Heart right ventricle (tissue), 16 donors: Measurements from ENCODE around the gene TMBIM4. TPM values are rescaled to one million over a fixed set of nuclear protein-coding genes. Genes with fewer than 3 reads are reported as not detected.

Source experiments
- ATAC-seq, 8 donors: fragments of 200-7000 bp; cut with Tn5 transposase; one replicate each; pipeline ENCODE4 v1.9.1; 2020; ENCODE audit warnings: mild to moderate bottlenecking in 8 of 8, moderate library complexity in 8 of 8, moderate number of reproducible peaks in 1 of 8
- DNase-seq, 2 donors: peaks; one replicate each; pipeline ENCODE4 v3.0.0-alpha.2; 2020
- H3K27ac ChIP-seq, 10 donors: fragments of 200-600 bp; sonication (generic) in 2 of 10; one replicate each; pipeline versions ENCODE4 v1.5.0 to v1.8.0; 2020 to 2022; ENCODE audit warnings: mild to moderate bottlenecking in 3 of 10
- H3K27me3 ChIP-seq, 7 donors: fragments of 200-600 bp; one replicate each; pipeline ENCODE4 v1.8.0; 2021 to 2022; ENCODE audit warnings: mild to moderate bottlenecking in 2 of 7
- H3K36me3 ChIP-seq, 9 donors: fragments of 200-600 bp; sonication (generic) in 1 of 9; one replicate each; pipeline versions ENCODE4 v1.5.0 to v1.8.0; 2020 to 2022; ENCODE audit warnings: mild to moderate bottlenecking in 2 of 9
- H3K4me1 ChIP-seq, 9 donors: fragments of 200-600 bp; sonication (generic) in 1 of 9; one replicate each; pipeline versions ENCODE4 v1.5.0 to v1.8.0; 2020 to 2022; ENCODE audit warnings: mild to moderate bottlenecking in 4 of 9
- H3K4me3 ChIP-seq, 10 donors: fragments of 200-600 bp; sonication (generic) in 2 of 10; one replicate each; pipeline versions ENCODE4 v1.5.0 to v1.8.0; 2020 to 2022; ENCODE audit warnings: mild to moderate bottlenecking in 7 of 10, moderate library complexity in 2 of 10
- H3K9me3 ChIP-seq, 11 donors: fragments of 200-600 bp in 10 of 11; sonication (generic) in 2 of 11; one replicate each; pipeline versions ENCODE4 v1.5.0 to v1.8.0; 2013 to 2022; ENCODE audit warnings: mild to moderate bottlenecking in 2 of 11, control low read depth in 1 of 11, moderate library complexity in 1 of 11
- WGBS, 2 donors: extraction: QIAGEN DNeasy Blood & Tissue Kit; methylation state at CpG; one replicate each; pipeline ENCODE4 v1.1.7; 2013; ENCODE audit warnings: inconsistent platforms in 1 of 2; 5-methylcytosine and 5-hydroxymethylcytosine counted together
- intact Hi-C, 10 donors: fragments of 100-400 bp; cut with DNase I; formaldehyde crosslinking; loops; one replicate each; pipeline versions ENCODE4 v1.11.1 to v1.14.2; 2022
- polyA plus RNA-seq, 2 donors: library from polyadenylated mRNA; stranded (reverse); fragments of 200-250 nt; gene quantifications; one replicate each; pipeline ENCODE4 v1.2.3, GENCODE V29; 2013
- total RNA-seq, 10 donors: library from RNA; stranded (reverse); fragmentation: NEBNext Ultra II Directional in 3 of 10; extraction: Animal tissue kit (Norgen Biotek cat#: 25700) in 3 of 10; gene quantifications; one replicate each; pipeline versions ENCODE4 v1.2.1 to v1.2.4, GENCODE V29; 2021 to 2023
- TF ChIP-seq, protein P1 (sequence below), 9 donors: fragments of 200-600 bp; sonication (generic) in 2 of 9; IDR thresholded peaks; one replicate each; pipeline versions ENCODE4 v1.5.0 to v1.8.0; 2021 to 2022; ENCODE audit warnings: antibody characterized with exemption in 9 of 9, mild to moderate bottlenecking in 5 of 9, moderate library complexity in 1 of 9
- donor health status: Arrhythmogenic right ventricular cardiomyopathy.
- donor health status: ischemic (EF 13 %, LVEDD 7.1; RV severe dilation, severe dysfunction).
- donor health status: healthy with polysubstance abuse.
- donor health status: DM: no; HTN: yes; CAD: no.
- donor health status: DM: no; HTN: no; CAD: no.
- donor health status: ischemic (EF 25% LVEDD 6.9; RV normal size, moderate dysfunction).
- donor health status: ischemic (EF 25% LVEDD 5.7; RV mildly dilated, moderate dysfunction).
- donor health status: healthy.
- donor health status: DM: yes; HTN: yes; CAD: no.
- donor health status: Ischemic cardiomyopathy.
- donor health status: ischemic (EF 35%, LVEDD 5.7; RV mildly dilated, moderate dysfunction).
- donor health status: nonischemic (EF 11% LVEDD 7.7; RV severe dilation, severe dysfunction).
- donor health status: DM: yes; HTN: yes; CAD: no.
- donor health status: PGD.
- donor health status: ischemic (EF 29% LVEDD 5.4; RV normal size, mild dysfunction).
- donor health status: nonischemic (EF 23%, LVEDD 6.1; RV moderate dilation, normal function).

The TMBIM4 gene
- total and polyA plus RNA-seq, 12 donors, result 54.8 to 126 (median 66.2) TPM

DNA sequence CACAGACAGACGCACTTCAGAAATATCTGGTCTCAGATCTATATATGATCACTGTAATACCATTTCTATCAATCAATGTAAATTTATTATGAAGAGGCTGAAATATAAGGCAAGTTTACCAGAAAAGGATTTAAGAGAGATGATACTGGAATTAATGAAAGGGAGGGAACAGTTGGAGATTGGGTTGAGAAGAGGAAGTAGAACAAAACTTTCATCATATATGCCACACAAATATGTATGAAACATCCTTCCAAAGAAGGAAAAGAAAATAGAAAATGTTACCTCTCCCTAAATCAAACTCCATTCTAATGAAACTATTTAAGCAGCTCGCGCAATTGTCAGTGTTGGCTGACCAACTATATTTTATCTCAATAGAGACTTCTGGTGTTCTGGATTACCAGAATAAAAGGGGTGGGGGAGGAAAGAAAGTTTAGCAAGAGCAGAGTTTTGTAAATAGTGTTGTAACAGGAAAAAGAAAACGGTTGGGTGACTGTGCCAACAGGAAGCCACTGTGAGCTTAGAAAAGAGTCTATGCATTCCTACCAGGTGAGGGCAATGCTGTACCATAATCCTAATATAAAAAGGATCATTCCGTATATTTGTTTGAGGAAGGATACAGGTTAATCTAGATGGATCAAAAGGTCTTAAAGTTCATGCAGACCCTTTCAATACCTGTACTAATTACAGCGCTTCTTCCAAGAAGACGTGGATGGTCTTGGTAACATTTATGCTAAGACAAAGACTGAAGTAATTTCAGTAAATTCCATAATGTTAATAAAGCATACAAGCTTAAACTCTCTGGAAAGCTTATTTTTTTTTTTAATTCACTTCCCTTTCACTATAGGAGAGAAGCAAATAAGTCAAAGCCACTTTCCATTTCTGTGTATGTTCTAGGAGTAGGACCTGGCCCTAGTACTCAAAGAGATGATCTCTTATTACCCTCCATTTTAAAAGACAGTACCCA lies 24.7 kb downstream of the TMBIM4 start:
- ATAC-seq (peak; percentile 72 to 89 (median 84)), DNase-seq (peak in 1 of 2 donors; percentile 58)
- intact Hi-C loops, result loop anchor here in 5 of 10 donors (2.0 to 10.0 kb wide), 6 partner anchors 24 to 262 kb away; partner anchors contain the start of genes HELB (in 1 of the 5) and TMBIM4 (in 1 of the 5)
- H3K4me1 ChIP-seq, result peaks cover 0 to 50% (median 26%) of the 10 kb centered on the region in 9 donors
- peaks cover 0 to 91% (median 18%) of the 10 kb centered on the region in 9 donors for H3K36me3 ChIP-seq
- H3K4me3 ChIP-seq, result peak overlapping the region in 1 of 10 donors; percentile 13
- peaks cover 0 to 23% (median 16%) of the 10 kb centered on the region in 11 donors for H3K9me3 ChIP-seq
- peak overlapping the region in 8 of 10 donors; percentile 38 to 83 (median 72) for H3K27ac ChIP-seq
- TF ChIP-seq, protein P1, sequence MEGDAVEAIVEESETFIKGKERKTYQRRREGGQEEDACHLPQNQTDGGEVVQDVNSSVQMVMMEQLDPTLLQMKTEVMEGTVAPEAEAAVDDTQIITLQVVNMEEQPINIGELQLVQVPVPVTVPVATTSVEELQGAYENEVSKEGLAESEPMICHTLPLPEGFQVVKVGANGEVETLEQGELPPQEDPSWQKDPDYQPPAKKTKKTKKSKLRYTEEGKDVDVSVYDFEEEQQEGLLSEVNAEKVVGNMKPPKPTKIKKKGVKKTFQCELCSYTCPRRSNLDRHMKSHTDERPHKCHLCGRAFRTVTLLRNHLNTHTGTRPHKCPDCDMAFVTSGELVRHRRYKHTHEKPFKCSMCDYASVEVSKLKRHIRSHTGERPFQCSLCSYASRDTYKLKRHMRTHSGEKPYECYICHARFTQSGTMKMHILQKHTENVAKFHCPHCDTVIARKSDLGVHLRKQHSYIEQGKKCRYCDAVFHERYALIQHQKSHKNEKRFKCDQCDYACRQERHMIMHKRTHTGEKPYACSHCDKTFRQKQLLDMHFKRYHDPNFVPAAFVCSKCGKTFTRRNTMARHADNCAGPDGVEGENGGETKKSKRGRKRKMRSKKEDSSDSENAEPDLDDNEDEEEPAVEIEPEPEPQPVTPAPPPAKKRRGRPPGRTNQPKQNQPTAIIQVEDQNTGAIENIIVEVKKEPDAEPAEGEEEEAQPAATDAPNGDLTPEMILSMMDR (IDR thresholded peaks at IDR 0.05), result peak in 8 of 9 donors; percentile 42 to 78 (median 71)
- 37 to 50% methylated on average over 7 of the region's 7 CpGs for WGBS, 2 donors
- H3K27me3 ChIP-seq, result no peaks in the 10 kb centered on the region

DNA sequence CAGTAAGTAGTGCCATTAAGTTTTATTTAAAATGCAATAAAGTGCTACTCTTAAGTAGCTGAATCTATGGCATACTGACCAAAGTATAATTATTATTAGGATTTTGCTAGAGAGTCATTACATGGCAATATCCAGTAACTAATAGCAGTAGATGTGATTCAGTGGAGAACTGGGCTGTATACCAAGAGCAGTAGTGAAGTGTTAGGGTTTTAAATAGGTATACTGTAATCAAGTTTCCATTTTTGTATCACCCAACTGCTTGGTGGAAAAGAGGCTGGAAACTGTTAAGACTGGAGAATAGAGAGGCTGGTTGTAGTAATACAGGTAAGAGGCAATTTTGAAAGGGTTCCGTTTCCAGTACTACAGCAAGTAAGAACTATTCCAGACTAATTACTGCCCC lies 25.9 kb downstream of the TMBIM4 start:
- ATAC-seq (peak; percentile 75 to 91 (median 87)), DNase-seq (no peak)
- intact Hi-C loops, result loop anchor here in 4 of 10 donors (2.0 to 10.0 kb wide), 5 partner anchors 25 to 261 kb away; partner anchors contain the start of genes HELB (in 1 of the 4) and TMBIM4 (in 1 of the 4)
- WGBS, 2 donors, result 64 to 74% methylated on average over 1 of the region's 1 CpG
- Histone ChIP-seq H3K4me1 (peaks cover 0 to 49% (median 26%) of the 10 kb centered on the region in 9 donors), H3K27me3 (no peaks in the 10 kb centered on the region), H3K4me3 (no peak overlapping the region), H3K27ac (peak overlapping the region in 8 of 10 donors; percentile 38 to 83 (median 72)), H3K9me3 (peaks cover 0 to 29% (median 16%) of the 10 kb centered on the region in 11 donors), H3K36me3 (peaks cover 0 to 96% (median 18%) of the 10 kb centered on the region in 9 donors)
- TF ChIP-seq, protein P1 (IDR thresholded peaks at IDR 0.05), result no peak

DNA sequence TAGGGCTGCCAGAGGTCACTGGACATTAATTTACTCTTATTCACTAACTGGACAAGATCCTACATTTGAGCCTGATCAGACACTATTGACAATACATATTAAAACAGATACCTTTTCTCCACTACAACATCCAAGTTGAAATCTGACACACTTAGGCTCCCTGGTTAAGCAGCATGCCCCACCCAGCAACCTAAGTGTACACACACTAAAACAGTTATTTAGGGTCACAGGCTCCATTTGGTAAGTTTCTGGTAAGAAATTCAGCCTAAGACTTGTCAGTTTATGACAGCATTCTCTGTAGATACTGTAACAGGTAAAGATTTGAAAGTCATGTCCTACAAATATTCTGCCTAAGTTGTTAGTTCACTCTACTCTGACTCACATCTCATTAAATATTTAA lies 27.0 kb downstream of the TMBIM4 start:
- H3K4me1 ChIP-seq, result peaks cover 0 to 49% (median 26%) of the 10 kb centered on the region in 9 donors
- no peak overlapping the region for H3K4me3 ChIP-seq
- peaks cover 0 to 98% (median 18%) of the 10 kb centered on the region in 9 donors for H3K36me3 ChIP-seq
- intact Hi-C loops, result loop anchor here in 4 of 10 donors (10.0 kb wide), 4 partner anchors 92 to 262 kb away; partner anchors contain the start of gene HELB (in 1 of the 4)
- DNase-seq (no peak), ATAC-seq (no peak)
- TF ChIP-seq, protein P1 (IDR thresholded peaks at IDR 0.05), result no peak
- H3K27me3 ChIP-seq, result no peaks in the 10 kb centered on the region
- H3K9me3 ChIP-seq, result peaks cover 0 to 29% (median 16%) of the 10 kb centered on the region in 11 donors
- peak overlapping the region in 6 of 10 donors; percentile 1 to 83 (median 55) for H3K27ac ChIP-seq

DNA sequence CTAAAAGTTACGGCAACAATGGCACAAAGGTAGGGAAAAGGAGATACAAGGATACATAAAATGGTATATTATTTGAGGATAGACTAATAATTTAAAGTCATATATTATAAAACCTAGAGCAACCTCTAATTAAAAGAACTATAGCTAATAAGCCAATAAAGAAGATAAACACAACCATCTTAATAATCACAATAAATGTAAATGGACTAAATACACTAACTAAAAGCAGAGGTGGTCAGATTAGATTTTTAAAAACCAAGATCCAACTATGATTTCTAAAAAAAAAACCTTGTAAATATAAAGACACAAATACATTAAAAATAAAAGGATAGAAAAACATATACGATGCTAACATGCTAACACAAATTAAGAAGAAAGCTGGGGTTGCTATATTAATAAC lies 28.5 kb downstream of the TMBIM4 start:
- H3K27me3 ChIP-seq, result no peaks in the 10 kb centered on the region
- H3K4me3 ChIP-seq, result no peak overlapping the region
- DNase-seq (no peak), ATAC-seq (no peak)
- peaks cover 0 to 29% (median 16%) of the 10 kb centered on the region in 11 donors for H3K9me3 ChIP-seq
- H3K36me3 ChIP-seq, result peaks cover 0 to 98% (median 18%) of the 10 kb centered on the region in 9 donors
- no peak overlapping the region for H3K27ac ChIP-seq
- TF ChIP-seq, protein P1 (IDR thresholded peaks at IDR 0.05), result no peak
- 98 to 99% methylated on average over 2 of the region's 2 CpGs for WGBS, 2 donors
- peaks cover 0 to 48% (median 24%) of the 10 kb centered on the region in 9 donors for H3K4me1 ChIP-seq
- intact Hi-C loops, result loop anchor here in 4 of 10 donors (10.0 kb wide), 4 partner anchors 94 to 264 kb away; partner anchors contain the start of gene HELB (in 1 of the 4)
